ENCODE data around the gene TEKT2.

- TF ChIP-seq POLR2A (IDR thresholded peaks at IDR 0.05) (no peak), CTCF (IDR thresholded peaks at IDR 0.05) (no peak), POLR2AphosphoS5 (IDR thresholded peaks at IDR 0.05) (no peak)
These were observed 33.0 kb downstream of the TEKT2 start for GRCh38 chr1:36116901-36117300.

Measured in breast epithelium (tissue), 3 donors.